C4-2B (cell line): Measurements from ENCODE around the gene ABCA4.

ENCODE experiments used
- ZFX ChIP-seq: fragments of 450-650 bp; IDR thresholded peaks from 2 replicates; pipeline ENCODE4 v1.6.1; 2017
- TF ChIP-seq, protein P1 (sequence below): fragments of 450-650 bp; conservative IDR thresholded peaks from 2 replicates; pipeline ENCODE4 v1.5.1; 2017; ENCODE audit warnings: mild to moderate bottlenecking

DNA sequence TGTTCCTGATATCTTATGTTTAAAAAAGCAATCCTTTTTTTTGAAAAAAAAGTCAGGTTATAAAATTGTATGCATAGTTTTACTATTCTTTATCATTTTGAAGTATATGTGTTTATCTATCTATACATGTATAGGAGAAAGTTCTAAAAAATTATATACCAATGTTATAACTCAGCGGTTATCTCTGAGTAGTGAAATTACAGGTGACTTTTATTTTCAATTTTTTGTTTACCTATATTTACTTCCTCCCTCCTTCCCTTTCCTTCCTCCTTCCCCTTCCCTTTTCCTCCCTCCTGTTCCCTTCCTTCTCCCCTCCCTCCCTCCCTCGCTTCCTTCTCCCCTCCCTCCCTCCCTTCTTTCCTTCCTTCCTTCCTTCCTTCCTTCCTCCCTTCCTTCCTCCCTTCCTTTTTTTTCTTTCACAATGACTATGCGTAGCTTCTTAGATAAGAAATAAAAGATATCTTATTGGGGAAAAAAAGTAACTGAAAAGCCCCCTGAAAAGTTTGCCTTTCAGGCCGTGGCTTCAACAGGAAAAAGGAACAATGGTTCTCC lies 77.1 kb downstream of the ABCA4 start:
- TF ChIP-seq, protein P1, sequence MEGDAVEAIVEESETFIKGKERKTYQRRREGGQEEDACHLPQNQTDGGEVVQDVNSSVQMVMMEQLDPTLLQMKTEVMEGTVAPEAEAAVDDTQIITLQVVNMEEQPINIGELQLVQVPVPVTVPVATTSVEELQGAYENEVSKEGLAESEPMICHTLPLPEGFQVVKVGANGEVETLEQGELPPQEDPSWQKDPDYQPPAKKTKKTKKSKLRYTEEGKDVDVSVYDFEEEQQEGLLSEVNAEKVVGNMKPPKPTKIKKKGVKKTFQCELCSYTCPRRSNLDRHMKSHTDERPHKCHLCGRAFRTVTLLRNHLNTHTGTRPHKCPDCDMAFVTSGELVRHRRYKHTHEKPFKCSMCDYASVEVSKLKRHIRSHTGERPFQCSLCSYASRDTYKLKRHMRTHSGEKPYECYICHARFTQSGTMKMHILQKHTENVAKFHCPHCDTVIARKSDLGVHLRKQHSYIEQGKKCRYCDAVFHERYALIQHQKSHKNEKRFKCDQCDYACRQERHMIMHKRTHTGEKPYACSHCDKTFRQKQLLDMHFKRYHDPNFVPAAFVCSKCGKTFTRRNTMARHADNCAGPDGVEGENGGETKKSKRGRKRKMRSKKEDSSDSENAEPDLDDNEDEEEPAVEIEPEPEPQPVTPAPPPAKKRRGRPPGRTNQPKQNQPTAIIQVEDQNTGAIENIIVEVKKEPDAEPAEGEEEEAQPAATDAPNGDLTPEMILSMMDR = no peak
- no peak for TF ChIP-seq ZFX
